HepG2 (cell line): ENCODE data around the gene B3GNT9. TPM values are rescaled to one million over a fixed set of nuclear protein-coding genes. Genes with fewer than 3 reads are reported as not detected.

ENCODE experiments used
- CHD2 ChIP-seq: IDR thresholded peaks from 2 replicates; pipeline ENCODE4 v1.6.1; 2011; ENCODE audit warnings: low read depth, low read length, improper control_type of control experiment
- CTCF ChIP-seq: sonication (generic); formaldehyde crosslinking; IDR thresholded peaks from 2 replicates; pipeline ENCODE4 v1.5.0; 2020; ENCODE audit warnings: mild to moderate bottlenecking, missing genetic modification reagents, moderate library complexity
- HMGXB3 ChIP-seq: sonication (generic); formaldehyde crosslinking; IDR thresholded peaks from 2 replicates; pipeline ENCODE4 v1.4.0; 2020; ENCODE audit warnings: missing genetic modification reagents, borderline replicate concordance
- MED13 ChIP-seq: sonication (generic); formaldehyde crosslinking; IDR thresholded peaks from 2 replicates; pipeline ENCODE4 v1.5.0; 2020; ENCODE audit warnings: missing genetic modification reagents
- NR0B2 ChIP-seq: sonication (generic); formaldehyde crosslinking; IDR thresholded peaks from 2 replicates; pipeline ENCODE4 v1.4.0; 2020; ENCODE audit warnings: mild to moderate bottlenecking, missing genetic modification reagents
- THRA ChIP-seq: sonication (generic); formaldehyde crosslinking; IDR thresholded peaks from 2 replicates; pipeline ENCODE4 v1.4.0; 2020; ENCODE audit warnings: missing genetic modification reagents, borderline replicate concordance
- TMF1 ChIP-seq: sonication (generic); formaldehyde crosslinking; IDR thresholded peaks from 2 replicates; pipeline ENCODE4 v1.8.1; 2022; ENCODE audit warnings: low read depth, missing genetic modification reagents
- ZNF274 ChIP-seq: sonication (generic); formaldehyde crosslinking; IDR thresholded peaks from 2 replicates; pipeline ENCODE4 v1.5.1; 2020; ENCODE audit warnings: mild to moderate bottlenecking, missing genetic modification reagents
- ZNF333 ChIP-seq: sonication (generic); formaldehyde crosslinking; IDR thresholded peaks from 2 replicates; pipeline ENCODE4 v1.4.0; 2020; ENCODE audit warnings: mild to moderate bottlenecking, missing genetic modification reagents, borderline replicate concordance
- ZNF503 ChIP-seq: sonication (generic); formaldehyde crosslinking; IDR thresholded peaks from 2 replicates; pipeline ENCODE4 v1.4.0; 2020; ENCODE audit warnings: missing genetic modification reagents
- ZNF737 ChIP-seq: sonication (generic); formaldehyde crosslinking; IDR thresholded peaks from 2 replicates; pipeline ENCODE4 v1.5.0; 2020; ENCODE audit warnings: missing genetic modification reagents, mild to moderate bottlenecking, borderline replicate concordance
- ZNF841 ChIP-seq: sonication (generic); formaldehyde crosslinking; IDR thresholded peaks from 2 replicates; pipeline ENCODE4 v1.8.1; 2023; ENCODE audit warnings: missing genetic modification reagents, borderline replicate concordance
- polyA plus RNA-seq, 8 experiments: library from polyadenylated mRNA; depleted of rRNA in 3 of 8; stranded (reverse) in 7 of 8; unstranded in 1 of 8; fragments of >200 nt; fragmentation: Illumina TruSeq in 4 of 8; extraction: Trizol in 4 of 8; gene quantifications; 2 replicates each; pipeline versions ENCODE4 v1.2.1 to v1.2.3, GENCODE V29; 2011 to 2016; ENCODE audit warnings: low read depth in 4 of 8, missing spikeins in 1 of 8, mixed read lengths in 1 of 8; ENCODE audit not compliant: insufficient read depth in 1 of 8
- total RNA-seq, 5 experiments: library from RNA; depleted of rRNA; stranded (reverse); fragments of >200 nt; fragmentation: Illumina TruSeq; extraction: Trizol; gene quantifications; 2 replicates each; pipeline ENCODE4 v1.2.3, GENCODE V29; 2016; ENCODE audit warnings: low read depth in 1 of 5

The B3GNT9 gene
- total and polyA plus RNA-seq, 2 of the 13 experiments (the other 11 are each of a cell fraction or from before 2014, with no cell fraction given) = 1.5 to 3.1 TPM

- TF ChIP-seq CTCF (peak; percentile 41), MED13 (CRISPR knock-in tag) (peak; percentile 56; the same call in 1 of the 2 replicates), TMF1 (CRISPR knock-in tag) (peak; percentile 85), ZNF503 (peak; percentile 80; the same call in 1 of the 2 replicates), THRA (CRISPR knock-in tag) (peak; percentile 51; the same call in 1 of the 2 replicates), CHD2 (no peak), NR0B2 (CRISPR knock-in tag) (peak; percentile 91), ZNF274 (0 out of 2 replicates have a peak, but pooled peaks have one; percentile 39), HMGXB3 (CRISPR knock-in tag) (peak; percentile 44; the same call in 1 of the 2 replicates), ZNF841 (CRISPR knock-in tag) (peak; percentile 81), ZNF333 (peak; percentile 51; the same call in 1 of the 2 replicates), ZNF737 (CRISPR knock-in tag) (no peak)
These were observed 41.3 kb upstream of the B3GNT9 start, which contains the start of gene E2F4 (continued) for GRCh38 chr16:67191995-67192681.
